GM19468 (cell line): ENCODE measurements around the gene ATXN7L2.

Source experiments
- ATAC-seq: cut with Tn5 transposase; IDR thresholded peaks from one replicate; pipeline ENCODE4 v1.9.1; 2021; ENCODE audit warnings: mild to moderate bottlenecking, moderate library complexity, moderate number of reproducible peaks; ENCODE audit not compliant: unreplicated experiment; ENCODE audit errors: extremely low read depth

ATXN7L2 gene

GRCh38 chr1:109539676-109540075 is 56.0 kb downstream of the ATXN7L2 start, which contains the start of gene GPR61:
GPR61 (plus strand) TSS chr1:109539872; CDS start chr1:109543023, 3,151 bp downstream.
- ATAC-seq: no peak

- no peak for ATAC-seq
Measured at GRCh38 chr1:109541102-109541501, 57.4 kb downstream of the ATXN7L2 start.
